Measurements from ENCODE around the gene LRCOL1.

The LRCOL1 gene

GRCh38 chr12:132577191-132577920 lies 33.0 kb downstream of the LRCOL1 start:
- Mint-ChIP-seq H3K4me3 (no peak overlapping the region), H3K9me3 (ENCODE audit: low read depth) (no peaks in the 10 kb centered on the region), H3K36me3 (no peaks in the 10 kb centered on the region), H3K27ac (no peak overlapping the region), H3K4me1 (ENCODE audit: low read depth) (no peaks in the 10 kb centered on the region), H3K27me3 (no peaks in the 10 kb centered on the region)

DNA sequence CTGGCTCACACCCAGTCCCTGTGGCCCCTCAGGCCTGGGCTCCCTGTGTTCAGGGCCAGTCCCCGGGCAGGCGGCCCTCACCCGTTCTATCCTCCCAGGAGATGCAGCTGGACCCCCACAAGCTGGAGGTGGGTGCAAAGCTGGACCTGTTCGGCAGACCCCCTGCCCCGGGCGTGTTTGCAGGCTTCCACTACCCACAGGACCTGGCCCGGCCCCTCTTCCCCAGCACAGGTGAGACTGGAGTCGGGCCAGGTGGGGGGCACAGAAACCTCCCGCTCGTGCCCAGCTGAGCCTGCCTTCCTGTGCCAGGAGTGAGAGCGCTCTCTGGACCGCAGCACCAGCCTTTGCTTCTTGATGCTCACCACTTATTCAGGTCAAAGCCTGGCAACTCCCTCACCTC lies 33.7 kb downstream of the LRCOL1 start:
- H3K27ac Mint-ChIP-seq: no peak overlapping the region
- H3K4me3 Mint-ChIP-seq: no peak overlapping the region
- H3K36me3 Mint-ChIP-seq: no peaks in the 10 kb centered on the region
- no peaks in the 10 kb centered on the region for H3K27me3 Mint-ChIP-seq
- no peaks in the 10 kb centered on the region for H3K9me3 Mint-ChIP-seq (ENCODE audit: low read depth)
- no peaks in the 10 kb centered on the region for H3K4me1 Mint-ChIP-seq (ENCODE audit: low read depth)

DNA sequence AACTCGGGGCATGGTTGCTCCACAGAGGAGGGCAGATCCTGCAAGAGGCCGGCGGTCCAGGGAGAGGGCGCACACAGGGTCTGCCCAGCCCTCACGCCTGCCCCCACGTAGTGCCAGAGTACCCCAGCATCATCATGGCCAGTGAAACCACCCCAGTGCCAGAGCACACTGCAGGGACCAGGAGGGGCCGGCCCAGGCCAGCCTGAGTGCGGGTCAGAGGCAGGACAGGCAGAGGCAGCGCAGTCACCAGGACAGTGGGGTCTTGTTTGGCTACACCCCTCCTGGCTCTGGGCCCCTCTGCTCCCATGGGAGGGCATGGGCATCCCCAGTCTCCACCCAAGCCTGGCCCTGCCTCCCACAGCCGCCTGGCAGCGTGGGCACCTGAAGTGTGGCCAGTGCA lies 34.7 kb downstream of the LRCOL1 start:
- no peaks in the 10 kb centered on the region for H3K27me3 Mint-ChIP-seq
- no peaks in the 10 kb centered on the region for H3K36me3 Mint-ChIP-seq
- H3K27ac Mint-ChIP-seq: no peak overlapping the region
- H3K4me3 Mint-ChIP-seq: no peak overlapping the region
- H3K4me1 Mint-ChIP-seq (ENCODE audit: low read depth): no peaks in the 10 kb centered on the region
- H3K9me3 Mint-ChIP-seq (ENCODE audit: low read depth): no peaks in the 10 kb centered on the region

- H3K4me3 Mint-ChIP-seq: no peak overlapping the region
- H3K27ac Mint-ChIP-seq: no peak overlapping the region
- no peaks in the 10 kb centered on the region for H3K9me3 Mint-ChIP-seq (ENCODE audit: low read depth)
- no peaks in the 10 kb centered on the region for H3K36me3 Mint-ChIP-seq
- no peaks in the 10 kb centered on the region for H3K27me3 Mint-ChIP-seq
- no peaks in the 10 kb centered on the region for H3K4me1 Mint-ChIP-seq (ENCODE audit: low read depth)
These were observed 35.9 kb downstream of the LRCOL1 start for GRCh38 chr12:132574271-132574996.

DNA sequence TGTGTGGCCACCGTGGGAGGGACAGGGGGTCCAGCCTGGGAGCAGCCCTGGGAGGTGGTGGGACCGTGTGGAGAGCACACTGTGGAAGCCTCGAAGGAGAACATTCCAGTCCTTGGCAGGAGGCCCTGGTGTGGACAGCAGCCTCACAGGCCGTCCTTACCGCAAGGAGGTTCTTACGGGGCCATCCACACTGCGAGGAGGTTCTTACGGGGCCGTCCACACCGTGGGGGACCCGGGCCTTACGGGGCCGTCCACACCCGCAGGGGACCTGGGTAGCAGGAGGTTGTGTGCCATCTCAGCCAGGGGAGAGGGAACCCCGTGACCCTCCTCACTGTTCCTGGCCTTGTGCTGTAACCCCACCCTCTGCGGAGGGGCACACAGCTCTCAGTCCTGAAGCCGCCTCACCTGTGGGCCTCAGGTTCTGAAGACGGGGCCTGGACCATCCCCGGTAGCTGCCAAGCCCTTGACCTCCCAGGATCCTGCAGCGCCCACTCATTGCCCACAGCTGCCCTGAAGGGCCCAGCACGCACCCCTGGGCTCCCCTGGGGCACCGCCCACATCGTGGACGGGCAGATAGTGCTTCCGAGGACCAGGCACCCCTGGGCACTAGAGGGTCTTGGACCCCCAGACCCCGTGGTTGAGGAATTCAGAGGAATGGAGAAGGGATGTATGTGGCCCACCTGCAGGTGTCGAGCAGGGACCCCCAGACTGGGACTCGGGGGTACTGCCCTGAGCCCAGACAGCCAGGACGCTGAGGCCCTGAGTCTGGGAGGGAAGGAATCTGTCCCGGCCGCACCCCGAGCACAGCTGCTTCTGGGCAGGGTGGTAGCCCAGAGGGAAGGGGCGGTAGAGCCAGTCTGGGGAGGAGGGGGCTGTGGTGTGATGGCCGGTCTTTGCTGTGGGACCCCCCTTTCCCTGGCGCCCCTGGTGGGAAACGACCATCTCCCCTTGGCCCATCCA lies 37.3 kb downstream of the LRCOL1 start:
- H3K36me3 Mint-ChIP-seq: no peaks in the 10 kb centered on the region
- no peaks in the 10 kb centered on the region for H3K9me3 Mint-ChIP-seq (ENCODE audit: low read depth)
- no peak overlapping the region for H3K27ac Mint-ChIP-seq
- H3K27me3 Mint-ChIP-seq: no peaks in the 10 kb centered on the region
- H3K4me1 Mint-ChIP-seq (ENCODE audit: low read depth): no peaks in the 10 kb centered on the region
- H3K4me3 Mint-ChIP-seq: no peak overlapping the region

GRCh38 chr12:132572106-132572505 lies 38.3 kb downstream of the LRCOL1 start:
- Mint-ChIP-seq H3K27me3 (no peaks in the 10 kb centered on the region), H3K4me1 (ENCODE audit: low read depth) (no peaks in the 10 kb centered on the region), H3K9me3 (ENCODE audit: low read depth) (no peaks in the 10 kb centered on the region), H3K27ac (no peak overlapping the region), H3K36me3 (no peaks in the 10 kb centered on the region), H3K4me3 (no peak overlapping the region)

DNA sequence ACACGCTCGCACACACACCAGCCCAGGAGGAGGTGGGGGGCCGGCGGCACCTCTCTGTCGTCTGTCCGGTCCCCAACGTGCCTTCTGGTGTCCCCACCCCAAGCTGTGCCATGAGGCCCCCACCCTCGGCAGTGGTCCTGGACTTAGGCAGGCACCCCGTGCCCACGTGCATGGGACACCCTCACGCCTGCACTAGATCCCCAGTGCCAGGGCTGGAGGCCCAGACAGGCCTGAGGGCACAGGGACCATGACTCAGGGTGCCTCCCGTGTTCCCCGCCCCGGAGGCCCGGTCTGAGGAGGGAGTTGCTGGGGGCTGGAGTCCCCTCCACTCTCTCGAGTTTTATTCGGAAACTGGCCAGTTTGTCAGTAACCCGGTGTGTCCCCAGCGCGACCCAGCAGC lies 38.8 kb downstream of the LRCOL1 start:
- H3K36me3 Mint-ChIP-seq: no peaks in the 10 kb centered on the region
- H3K4me3 Mint-ChIP-seq: no peak overlapping the region
- no peaks in the 10 kb centered on the region for H3K27me3 Mint-ChIP-seq
- no peaks in the 10 kb centered on the region for H3K9me3 Mint-ChIP-seq (ENCODE audit: low read depth)
- no peak overlapping the region for H3K27ac Mint-ChIP-seq
- H3K4me1 Mint-ChIP-seq (ENCODE audit: low read depth): no peaks in the 10 kb centered on the region

DNA sequence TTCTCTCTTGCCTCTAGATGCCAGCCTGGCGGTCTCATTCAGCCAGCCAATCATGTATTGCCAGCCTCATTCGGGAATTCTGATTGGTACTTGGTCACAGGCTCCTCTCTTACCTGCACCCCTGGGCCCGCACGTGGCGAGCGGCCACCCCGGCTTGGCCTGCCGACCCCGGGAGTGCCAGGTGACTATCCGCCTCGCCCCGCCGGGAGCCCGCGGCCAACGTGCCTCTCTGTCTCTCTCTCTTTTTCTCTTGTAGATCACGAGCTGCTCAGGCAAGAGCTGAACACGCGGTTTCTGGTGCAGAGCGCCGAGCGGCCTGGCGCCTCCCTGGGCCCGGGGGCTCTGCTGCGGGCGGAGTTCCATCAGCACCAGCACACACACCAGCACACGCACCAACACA lies 39.3 kb downstream of the LRCOL1 start:
- no peaks in the 10 kb centered on the region for H3K4me1 Mint-ChIP-seq (ENCODE audit: low read depth)

GRCh38 chr12:132570635-132571034 lies 39.7 kb downstream of the LRCOL1 start:
- no peak overlapping the region for H3K27ac Mint-ChIP-seq
- no peaks in the 10 kb centered on the region for H3K4me1 Mint-ChIP-seq (ENCODE audit: low read depth)
- no peaks in the 10 kb centered on the region for H3K27me3 Mint-ChIP-seq
- H3K9me3 Mint-ChIP-seq (ENCODE audit: low read depth): no peaks in the 10 kb centered on the region
- no peaks in the 10 kb centered on the region for H3K36me3 Mint-ChIP-seq
- no peak overlapping the region for H3K4me3 Mint-ChIP-seq

More for the DNA sequence above, 39.3 kb downstream of the LRCOL1 start:
- H3K36me3 Mint-ChIP-seq: no peaks in the 10 kb centered on the region
- H3K9me3 Mint-ChIP-seq (ENCODE audit: low read depth): no peaks in the 10 kb centered on the region
- H3K27me3 Mint-ChIP-seq: no peaks in the 10 kb centered on the region
- no peak overlapping the region for H3K4me3 Mint-ChIP-seq
- no peak overlapping the region for H3K27ac Mint-ChIP-seq

DNA sequence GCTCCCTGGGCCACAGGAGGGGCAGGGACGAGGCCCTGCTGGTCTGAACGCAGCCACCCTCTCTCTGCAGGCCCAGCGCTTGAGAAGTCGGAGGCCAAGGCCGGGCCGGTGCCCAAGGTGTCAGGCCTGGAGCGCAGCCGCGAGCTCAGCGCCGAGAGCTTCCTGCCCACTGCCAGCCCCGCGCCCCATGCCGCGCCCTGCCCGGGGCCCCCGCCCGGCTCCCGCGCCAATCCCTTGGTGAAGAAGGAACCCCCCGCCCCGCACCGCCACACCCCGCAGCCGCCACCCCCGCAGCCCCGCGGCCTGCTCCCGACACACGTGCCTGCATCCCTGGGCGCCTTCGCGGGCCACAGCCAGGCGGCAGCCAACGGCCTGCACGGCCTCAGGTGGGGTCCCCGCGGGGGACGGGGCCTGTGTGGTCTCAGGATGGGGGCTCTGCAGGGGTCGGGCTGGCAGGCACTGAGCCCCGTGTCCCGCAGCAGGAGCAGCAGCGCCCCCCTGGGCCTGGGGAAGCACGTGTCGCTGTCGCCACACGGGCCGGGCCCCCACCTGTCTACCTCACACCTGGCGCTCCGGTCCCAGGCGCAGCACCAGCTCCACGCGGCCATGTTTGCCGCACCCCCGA lies 40.4 kb downstream of the LRCOL1 start:
- Mint-ChIP-seq H3K9me3 (ENCODE audit: low read depth) (no peaks in the 10 kb centered on the region), H3K27ac (no peak overlapping the region), H3K4me1 (ENCODE audit: low read depth) (peaks cover 2% of the 10 kb centered on the region), H3K27me3 (no peaks in the 10 kb centered on the region), H3K36me3 (no peaks in the 10 kb centered on the region), H3K4me3 (no peak overlapping the region)

DNA sequence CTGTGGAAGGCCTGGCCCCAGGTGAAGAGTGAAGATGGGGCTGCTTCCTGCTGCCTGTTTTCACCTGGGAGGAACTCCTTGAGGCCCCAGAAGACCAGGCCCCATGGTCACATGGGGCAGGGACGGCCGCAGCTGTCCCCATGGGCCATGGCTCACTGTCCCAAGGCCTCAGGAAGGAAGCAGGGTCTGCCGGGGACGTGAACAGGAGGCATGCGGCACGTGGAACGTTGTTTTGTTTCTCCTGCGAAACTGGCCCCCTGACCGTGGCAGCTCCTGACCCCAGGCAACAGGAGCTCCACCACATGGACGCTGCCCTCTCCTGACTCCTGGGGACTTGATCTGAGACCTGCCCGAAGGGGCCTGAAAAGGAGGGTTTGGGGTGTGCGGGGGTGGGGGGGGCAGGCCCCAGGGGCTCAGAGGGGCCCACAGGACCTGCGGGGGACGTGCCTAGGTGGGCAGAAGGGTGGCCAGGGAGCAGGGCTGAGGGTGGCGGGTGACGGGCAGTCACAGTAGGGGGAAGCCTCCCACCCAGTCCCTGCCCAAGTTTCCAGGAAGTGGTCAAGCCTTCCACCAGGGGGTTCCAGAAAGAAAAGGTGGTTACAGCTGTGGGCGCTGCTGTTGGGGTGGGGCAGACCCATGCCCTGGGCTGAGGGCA lies 41.4 kb downstream of the LRCOL1 start:
- Mint-ChIP-seq H3K36me3 (no peaks in the 10 kb centered on the region), H3K27me3 (no peaks in the 10 kb centered on the region), H3K4me3 (no peak overlapping the region), H3K9me3 (ENCODE audit: low read depth) (no peaks in the 10 kb centered on the region), H3K4me1 (ENCODE audit: low read depth) (peaks cover 2% of the 10 kb centered on the region), H3K27ac (no peak overlapping the region)

GRCh38 chr12:132568301-132568700 lies 42.1 kb downstream of the LRCOL1 start:
- Mint-ChIP-seq H3K4me3 (no peak overlapping the region), H3K27me3 (no peaks in the 10 kb centered on the region), H3K27ac (no peak overlapping the region), H3K36me3 (no peaks in the 10 kb centered on the region), H3K9me3 (ENCODE audit: low read depth) (no peaks in the 10 kb centered on the region), H3K4me1 (ENCODE audit: low read depth) (peaks cover 2% of the 10 kb centered on the region)

- H3K9me3 Mint-ChIP-seq (ENCODE audit: low read depth): no peaks in the 10 kb centered on the region
- no peak overlapping the region for H3K27ac Mint-ChIP-seq
- no peak overlapping the region for H3K4me3 Mint-ChIP-seq
- no peaks in the 10 kb centered on the region for H3K36me3 Mint-ChIP-seq
- peaks cover 2% of the 10 kb centered on the region for H3K4me1 Mint-ChIP-seq (ENCODE audit: low read depth)
- H3K27me3 Mint-ChIP-seq: no peaks in the 10 kb centered on the region
These were observed 43.8 kb downstream of the LRCOL1 start for GRCh38 chr12:132566516-132567131.

DNA sequence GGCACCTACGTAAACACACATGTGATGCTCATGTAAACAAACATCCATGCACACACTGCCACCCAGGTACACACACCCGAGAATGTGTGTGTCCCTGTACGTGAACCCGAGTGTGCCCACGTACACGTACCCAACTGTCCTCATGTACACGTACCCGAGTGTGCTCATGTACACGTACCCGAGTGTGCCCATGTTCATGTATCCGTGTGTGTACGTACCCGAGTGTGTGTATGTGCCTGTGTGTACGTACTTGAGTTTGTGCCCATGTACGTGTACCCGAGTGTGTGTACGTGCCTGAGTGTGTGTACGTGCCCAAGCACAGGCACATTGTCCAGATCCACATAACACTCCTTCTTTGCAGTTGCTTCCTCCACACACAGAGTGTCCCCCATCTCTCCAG lies 45.0 kb downstream of the LRCOL1 start:
- Mint-ChIP-seq H3K9me3 (ENCODE audit: low read depth) (no peaks in the 10 kb centered on the region), H3K36me3 (no peaks in the 10 kb centered on the region), H3K27me3 (no peaks in the 10 kb centered on the region), H3K4me1 (ENCODE audit: low read depth) (peaks cover 2% of the 10 kb centered on the region), H3K27ac (no peak overlapping the region), H3K4me3 (no peak overlapping the region)
